H1 (cell line): ENCODE data around the gene DCP1B. TPM values are rescaled to one million over a fixed set of nuclear protein-coding genes. Genes with fewer than 3 reads are reported as not detected.

ENCODE experiments used
- BCL11A ChIP-seq, 2 experiments: IDR thresholded peaks; one replicate each; pipeline ENCODE4 v1.6.1; 2011; ENCODE audit warnings: low read depth in 2 of 2, low read length in 2 of 2, mild to moderate bottlenecking in 2 of 2
- CHD1 ChIP-seq: IDR thresholded peaks from 2 replicates; pipeline ENCODE4 v1.6.1; 2012; ENCODE audit warnings: low read depth, low read length, improper control_type of control experiment
- GTF2F1 ChIP-seq: IDR thresholded peaks from 2 replicates; pipeline ENCODE4 v1.6.1; 2012; ENCODE audit warnings: low read depth, low read length, improper control_type of control experiment, borderline replicate concordance
- SP4 ChIP-seq: IDR thresholded peaks from 2 replicates; pipeline ENCODE4 v1.6.1; 2012; ENCODE audit warnings: low read length, inconsistent platforms
- SRF ChIP-seq: IDR thresholded peaks from 2 replicates; pipeline ENCODE4 v1.6.1; 2011; ENCODE audit warnings: mild to moderate bottlenecking, low read depth, low read length, moderate library complexity
- TAF1 ChIP-seq: IDR thresholded peaks from 2 replicates; pipeline ENCODE4 v1.6.1; 2011; ENCODE audit warnings: mild to moderate bottlenecking, low read depth, low read length
- polyA plus RNA-seq, 7 experiments: library from polyadenylated mRNA; depleted of rRNA in 3 of 7; stranded (reverse) in 5 of 7; unstranded in 2 of 7; fragments of >200 nt in 5 of 7; fragments of 200-250 nt in 2 of 7; gene quantifications; 1 replicate in 5 of 7; 2 replicates in 1 of 7; 4 replicates in 1 of 7; pipeline versions ENCODE4 v1.2.1 to v1.2.3, GENCODE V29; 2011 to 2013; ENCODE audit warnings: missing spikeins in 2 of 7, mixed read lengths in 2 of 7
- total RNA-seq: library from RNA; stranded (reverse); fragmentation: NEBNext Ultra II Directional; extraction: Animal tissue kit (Norgen Biotek cat#: 25700); gene quantifications from 2 replicates; pipeline ENCODE4 v1.2.1, GENCODE V29; 2021

The DCP1B gene
- total and polyA plus RNA-seq, 2 of the 8 experiments (the other 6 are each of a cell fraction or from before 2014, with no cell fraction given) = 14.8 to 29.0 TPM

- TF ChIP-seq GTF2F1 = no peak
- TF ChIP-seq BCL11A (IDR thresholded peaks at IDR 0.05; ENCODE audit: low read depth in 2 of 2, low read length in 2 of 2) = no peak
- TF ChIP-seq SRF = no peak
- TF ChIP-seq CHD1 = no peak
- no peak for TF ChIP-seq SP4
- no peak for TF ChIP-seq TAF1
Measured at GRCh38 chr12:1912580-1913376, 91.5 kb downstream of the DCP1B start (continued).
